Endothelial cell of umbilical vein (primary cell): Measurements from ENCODE around the gene HDAC7. TPM values are rescaled to one million over a fixed set of nuclear protein-coding genes. Genes with fewer than 3 reads are reported as not detected.

Experiments used
- BruUV-seq: library from RNA; stranded (reverse); fragments of 400-500 nt; replicated peaks from 2 replicates; lab custom pipeline; 2021; lab: Mats Ljungman, UMichigan
- CTCF ChIA-PET: fragments of 300-600, 350-600 bp; sonication (Branson Sonifier 250); formaldehyde crosslinking; loops from one replicate; lab custom pipeline; 2021; ENCODE audit warnings: antibody characterized with exemption, inconsistent platforms; lab: Charles Lee
- POLR2A ChIA-PET: fragments of 300-600, 350-600 bp; sonication (Branson Sonifier 250); formaldehyde crosslinking; loops from one replicate; lab custom pipeline; 2021; ENCODE audit warnings: antibody characterized with exemption, inconsistent platforms; lab: Charles Lee
- DNase-seq: peaks from one replicate; pipeline ENCODE4 v3.0.0-alpha.2; 2011; ENCODE audit warnings: low read depth, low spot score
- FAIRE-seq: peaks from 2 replicates; lab custom pipeline; 2011; peaks lifted over from hg19 to GRCh38; lab: Jason Lieb, UNC
- H2AFZ ChIP-seq: 2 replicates; pipeline ENCODE4 v1.6.0; 2012; ENCODE audit warnings: low read depth, low read length, control low read depth, inconsistent platforms
- H3K27ac ChIP-seq: 2 replicates; pipeline ENCODE4 v1.5.1; 2011; ENCODE audit warnings: low read depth, mild to moderate bottlenecking, control low read depth, low read length, moderate library complexity; ENCODE audit not compliant: insufficient read depth
- H3K27me3 ChIP-seq, 2 experiments: 2 replicates each; pipeline versions ENCODE4 v1.6.0 to v1.6.1; 2011; ENCODE audit warnings: low read length in 2 of 2, mixed read lengths in 1 of 2; ENCODE audit not compliant: control insufficient read depth in 2 of 2, insufficient read depth in 2 of 2
- H3K36me3 ChIP-seq, 2 experiments: 2 replicates in 1 of 2; 3 replicates in 1 of 2; pipeline ENCODE4 v1.5.1; 2011; ENCODE audit warnings: low read length in 2 of 2, mild to moderate bottlenecking in 1 of 2, moderate library complexity in 1 of 2; ENCODE audit not compliant: control insufficient read depth in 2 of 2, insufficient read depth in 2 of 2; ENCODE audit errors: extremely low read depth in 1 of 2
- H3K4me1 ChIP-seq: 3 replicates; pipeline ENCODE4 v1.5.1; 2011; ENCODE audit warnings: mild to moderate bottlenecking, low read length; ENCODE audit not compliant: control insufficient read depth, insufficient read depth; ENCODE audit errors: extremely low read depth
- H3K4me2 ChIP-seq: 2 replicates; pipeline ENCODE4 v1.6.1; 2011; ENCODE audit warnings: low read length, control low read depth, mixed read lengths; ENCODE audit not compliant: insufficient read depth
- H3K4me3 ChIP-seq, 3 experiments: fragments of 200-600 bp in 1 of 3; sonication (generic), shearing (Covaris generic) in 1 of 3; replicated peaks in 1 of 3; 2 replicates each; pipeline ENCODE4 v1.5.1; 2011 to 2016; ENCODE audit warnings: control low read depth in 3 of 3, low read length in 3 of 3, mild to moderate bottlenecking in 2 of 3, inconsistent platforms in 1 of 3, low read depth in 1 of 3, moderate library complexity in 1 of 3; ENCODE audit not compliant: insufficient read depth in 1 of 3
- H3K79me2 ChIP-seq: 2 replicates; pipeline ENCODE4 v1.6.0; 2012; ENCODE audit warnings: low read length, inconsistent platforms; ENCODE audit not compliant: control insufficient read depth, insufficient read depth
- H3K9ac ChIP-seq: replicated peaks from 2 replicates; pipeline ENCODE3; 2011; ENCODE audit warnings: low read length, control low read depth; ENCODE audit not compliant: insufficient read depth; ENCODE audit errors: extremely low read depth
- H3K9me1 ChIP-seq: replicated peaks from 3 replicates; pipeline ENCODE4 v1.6.0; 2011; ENCODE audit warnings: mild to moderate bottlenecking, low read length; ENCODE audit not compliant: control insufficient read depth, insufficient read depth; ENCODE audit errors: extremely low read depth
- H3K9me3 ChIP-seq: replicated peaks from 2 replicates; pipeline ENCODE4 v1.5.1; 2012; ENCODE audit warnings: low read length, inconsistent platforms; ENCODE audit not compliant: control insufficient read depth, insufficient read depth
- H4K20me1 ChIP-seq: replicated peaks from 2 replicates; pipeline ENCODE3; 2011; ENCODE audit warnings: mild to moderate bottlenecking, low read length; ENCODE audit not compliant: control insufficient read depth, insufficient read depth; ENCODE audit errors: extremely low read depth
- EZH2 ChIP-seq: IDR thresholded peaks from 2 replicates; pipeline ENCODE4 v1.6.1; 2012; ENCODE audit warnings: borderline replicate concordance, low read depth, mild to moderate bottlenecking, moderate library complexity, low read length, inconsistent platforms; ENCODE audit not compliant: severe bottlenecking
- GATA2 ChIP-seq: IDR thresholded peaks from 2 replicates; pipeline ENCODE4 v1.7.0; 2011; ENCODE audit warnings: low read depth, mild to moderate bottlenecking, moderate library complexity, mixed read lengths, low read length; ENCODE audit not compliant: insufficient read length, insufficient read depth
- dilution Hi-C: fragments of 300-500 bp; cut with MboI; formaldehyde crosslinking; loops from one replicate; pipeline ENCODE4 v1.15.0; 2019; ENCODE audit warnings: low sequenced_read_pairs; ENCODE audit not compliant: extremely low pct_ligation_motif_present
- intact Hi-C: fragments of 100-400 bp; cut with micrococcal nuclease; formaldehyde crosslinking; loops from one replicate; pipeline ENCODE4 v1.10.0; 2022
- polyA plus RNA-seq, 4 experiments: library from polyadenylated mRNA; depleted of rRNA in 3 of 4; stranded (reverse) in 3 of 4; unstranded in 1 of 4; fragments of >200 nt; gene quantifications; 2 replicates each; pipeline versions ENCODE4 v1.2.1 to v1.2.3, GENCODE V29; 2011 to 2012; ENCODE audit warnings: missing spikeins in 1 of 4
- total RNA-seq: library from RNA; stranded (reverse); gene quantifications from 2 replicates; pipeline ENCODE4 v1.2.3, GENCODE V29; 2021
- TF ChIP-seq, protein P1 (sequence below), 2 donors: IDR thresholded peaks; 1 replicate in 1 of 2; 2 replicates in 1 of 2; pipeline ENCODE4 v1.5.1; 2011; ENCODE audit warnings: low read length in 2 of 2, mild to moderate bottlenecking in 2 of 2, moderate library complexity in 2 of 2, control low read depth in 1 of 2, inconsistent platforms in 1 of 2, low read depth in 1 of 2; ENCODE audit not compliant: insufficient read depth in 1 of 2; ENCODE audit errors: extremely low read depth in 1 of 2

Gene HDAC7
- total and polyA plus RNA-seq, 2 donors (not counting 3 experiments of a cell fraction or from before 2014, with no cell fraction given): 119 to 249 TPM

DNA sequence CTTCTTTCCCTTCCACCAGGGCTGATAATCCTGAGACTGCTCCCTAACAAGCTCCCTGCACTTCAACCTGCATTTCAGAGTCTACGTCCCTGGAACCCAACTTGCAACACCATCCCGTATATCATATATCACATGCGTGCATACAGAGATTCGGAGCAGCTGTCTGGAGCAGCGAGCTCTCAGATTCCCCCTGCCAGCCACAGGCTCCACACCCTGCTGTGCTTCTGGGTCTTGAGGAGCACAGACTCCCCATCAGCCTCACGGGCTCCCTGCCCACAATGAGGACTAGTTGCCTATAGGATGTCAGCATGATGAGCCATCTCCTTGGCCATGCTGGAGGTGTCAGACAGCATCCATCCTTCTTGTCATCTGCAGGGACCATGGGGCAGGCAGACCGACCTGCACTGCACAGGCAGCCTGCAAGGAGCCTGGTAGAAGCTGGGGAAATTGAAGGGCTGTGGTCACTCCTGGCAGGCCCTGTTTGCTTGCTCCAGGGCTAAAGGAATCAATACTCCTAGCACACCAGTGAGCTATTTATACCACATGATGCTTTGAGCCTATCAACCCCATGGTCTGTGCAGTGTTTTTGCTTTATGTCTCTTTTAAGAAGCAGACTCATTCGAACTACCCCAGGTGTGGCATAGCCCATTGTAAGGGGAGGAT, 19.6 kb upstream of the HDAC7 start:
- POLR2A ChIA-PET: interaction anchor here (0.9 to 1.6 kb wide), 5 partner anchors 37 to 103 kb away, joined by 3 to 8 read pairs (median 3); no protein-coding TSS in a partner anchor
- no peaks in the 10 kb centered on the region for H3K79me2 ChIP-seq
- H4K20me1 ChIP-seq: no peaks in the 10 kb centered on the region
- H2AFZ ChIP-seq: no peak overlapping the region
- no peak overlapping the region for H3K27ac ChIP-seq
- no peaks in the 10 kb centered on the region for H3K9me3 ChIP-seq
- intact Hi-C loops: no loop called here
- dilution Hi-C loops: no loop called here
- H3K27me3 ChIP-seq: no peaks in the 10 kb centered on the region
- H3K9me1 ChIP-seq: no peaks in the 10 kb centered on the region
- CTCF ChIA-PET: interaction anchor here (0.7 to 15.5 kb wide), 37 partner anchors 8 to 327 kb away, joined by 3 to 427 read pairs (median 12); partner anchors contain the start of genes ENDOU, HDAC7, RAPGEF3 and RPAP3
- TF ChIP-seq GATA2: no peak
- no peaks in the 10 kb centered on the region for H3K36me3 ChIP-seq
- BruUV-seq: no TSS peak
- H3K4me1 ChIP-seq: no peaks in the 10 kb centered on the region
- no peak overlapping the region for H3K4me3 ChIP-seq
- no peak overlapping the region for H3K4me2 ChIP-seq
- H3K9ac ChIP-seq: no peak overlapping the region
- FAIRE-seq: no peak
- no peak for DNase-seq

DNA sequence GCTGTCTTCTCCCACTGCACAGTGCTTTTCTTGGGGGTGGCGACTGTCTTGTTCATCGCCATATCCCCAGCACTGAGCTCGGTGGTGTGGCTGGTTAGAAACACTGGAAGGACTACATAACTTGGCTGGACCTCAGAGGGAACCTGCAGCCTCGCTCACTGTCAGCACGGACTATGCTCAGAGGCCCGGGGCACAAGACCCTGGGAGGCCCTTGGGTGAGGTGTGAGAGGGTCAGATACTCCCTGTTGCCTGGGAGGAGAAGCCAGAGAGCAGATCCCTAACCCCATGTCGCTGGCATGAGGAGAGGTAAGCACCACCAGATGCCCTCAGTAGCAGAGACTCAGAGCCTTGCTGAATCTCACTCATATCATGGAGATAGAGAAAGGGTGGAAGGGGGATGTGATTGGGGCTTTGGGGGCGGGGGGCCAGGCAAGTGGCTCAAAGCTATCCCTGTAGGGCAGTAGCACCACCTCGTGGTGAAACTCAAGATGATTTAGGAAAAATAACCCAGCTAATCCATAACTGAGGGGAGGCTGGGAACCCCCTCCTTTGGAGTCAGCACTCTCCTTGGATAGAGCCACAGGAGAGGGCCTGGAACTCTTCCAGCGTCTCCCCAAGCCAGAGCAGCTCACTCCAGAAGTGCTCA, 18.7 kb upstream of the HDAC7 start:
- no TSS peak for BruUV-seq
- Histone ChIP-seq H3K36me3 (no peaks in the 10 kb centered on the region), H3K27me3 (no peaks in the 10 kb centered on the region), H3K79me2 (no peaks in the 10 kb centered on the region), H3K4me1 (no peaks in the 10 kb centered on the region), H3K9me1 (no peaks in the 10 kb centered on the region), H3K4me2 (no peak overlapping the region), H3K27ac (no peak overlapping the region), H2AFZ (no peak overlapping the region), H3K9me3 (no peaks in the 10 kb centered on the region), H4K20me1 (no peaks in the 10 kb centered on the region), H3K4me3 (no peak overlapping the region), H3K9ac (no peak overlapping the region)
- DNase-seq (peak; percentile 41), FAIRE-seq (no peak)
- TF ChIP-seq, protein P1, sequence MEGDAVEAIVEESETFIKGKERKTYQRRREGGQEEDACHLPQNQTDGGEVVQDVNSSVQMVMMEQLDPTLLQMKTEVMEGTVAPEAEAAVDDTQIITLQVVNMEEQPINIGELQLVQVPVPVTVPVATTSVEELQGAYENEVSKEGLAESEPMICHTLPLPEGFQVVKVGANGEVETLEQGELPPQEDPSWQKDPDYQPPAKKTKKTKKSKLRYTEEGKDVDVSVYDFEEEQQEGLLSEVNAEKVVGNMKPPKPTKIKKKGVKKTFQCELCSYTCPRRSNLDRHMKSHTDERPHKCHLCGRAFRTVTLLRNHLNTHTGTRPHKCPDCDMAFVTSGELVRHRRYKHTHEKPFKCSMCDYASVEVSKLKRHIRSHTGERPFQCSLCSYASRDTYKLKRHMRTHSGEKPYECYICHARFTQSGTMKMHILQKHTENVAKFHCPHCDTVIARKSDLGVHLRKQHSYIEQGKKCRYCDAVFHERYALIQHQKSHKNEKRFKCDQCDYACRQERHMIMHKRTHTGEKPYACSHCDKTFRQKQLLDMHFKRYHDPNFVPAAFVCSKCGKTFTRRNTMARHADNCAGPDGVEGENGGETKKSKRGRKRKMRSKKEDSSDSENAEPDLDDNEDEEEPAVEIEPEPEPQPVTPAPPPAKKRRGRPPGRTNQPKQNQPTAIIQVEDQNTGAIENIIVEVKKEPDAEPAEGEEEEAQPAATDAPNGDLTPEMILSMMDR (IDR thresholded peaks at IDR 0.05; ENCODE audit: extremely low read depth in 1 of 2, insufficient read depth in 1 of 2, low read depth in 1 of 2, low read length in 2 of 2): peak in 1 of 2 donors; percentile 44
- no peak for TF ChIP-seq EZH2
- ChIA-PET CTCF (interaction anchor here (0.6 to 15.5 kb wide), 45 partner anchors 9 to 817 kb away, joined by 3 to 427 read pairs (median 7); partner anchors contain the start of genes ENDOU, HDAC7, RAPGEF3 and RPAP3), POLR2A (interaction anchor here (0.9 to 1.6 kb wide), 5 partner anchors 36 to 102 kb away, joined by 3 to 8 read pairs (median 3); no protein-coding TSS in a partner anchor)
- intact Hi-C loops: loop anchor here (1.0 kb wide), 5 partner anchors 59 to 327 kb away; no protein-coding TSS in a partner anchor
- dilution Hi-C loops: no loop called here
